HL-60 (cell line): Measurements from ENCODE around the gene VWA3B.

Experiments used
- DNase-seq, 2 experiments: peaks; one replicate each; pipeline ENCODE4 v3.0.0-alpha.2; 2010 to 2020; ENCODE audit warnings: low read depth in 1 of 2, low spot score in 1 of 2
- H3K27ac ChIP-seq: fragments of 250-450 bp; sonication (Bioruptor Pico); replicated peaks from 2 replicates; pipeline ENCODE4 v1.5.1; 2020; ENCODE audit warnings: mild to moderate bottlenecking, moderate library complexity
- H3K27me3 ChIP-seq: fragments of 250-450 bp; sonication (Bioruptor Pico); 2 replicates; pipeline ENCODE4 v1.5.1; 2021; ENCODE audit warnings: mild to moderate bottlenecking, moderate library complexity; ENCODE audit not compliant: insufficient read depth, poor library complexity, severe bottlenecking
- H3K4me3 ChIP-seq: replicated peaks from 2 replicates; pipeline ENCODE4 v1.5.1; 2011; ENCODE audit warnings: mild to moderate bottlenecking, control low read depth, low read length; ENCODE audit not compliant: insufficient read depth
- CTCF ChIP-seq: IDR thresholded peaks from one replicate; pipeline ENCODE4 v1.5.1; 2011; ENCODE audit warnings: low read length, control low read depth, inconsistent platforms; ENCODE audit not compliant: insufficient read depth
- GABPA ChIP-seq: IDR thresholded peaks from 2 replicates; pipeline ENCODE4 v1.6.1; 2012; ENCODE audit warnings: low read depth
- POLR2AphosphoS5 ChIP-seq: IDR thresholded peaks from 2 replicates; pipeline ENCODE4 v1.6.1; 2012; ENCODE audit warnings: low read depth
- REST ChIP-seq: IDR thresholded peaks from 2 replicates; pipeline ENCODE4 v1.6.1; 2012; ENCODE audit warnings: low read depth; ENCODE audit not compliant: insufficient replicate concordance
- SPI1 ChIP-seq: IDR thresholded peaks from 2 replicates; pipeline ENCODE4 v1.6.1; 2012; ENCODE audit warnings: low read depth, mild to moderate bottlenecking, borderline replicate concordance

VWA3B gene

DNA sequence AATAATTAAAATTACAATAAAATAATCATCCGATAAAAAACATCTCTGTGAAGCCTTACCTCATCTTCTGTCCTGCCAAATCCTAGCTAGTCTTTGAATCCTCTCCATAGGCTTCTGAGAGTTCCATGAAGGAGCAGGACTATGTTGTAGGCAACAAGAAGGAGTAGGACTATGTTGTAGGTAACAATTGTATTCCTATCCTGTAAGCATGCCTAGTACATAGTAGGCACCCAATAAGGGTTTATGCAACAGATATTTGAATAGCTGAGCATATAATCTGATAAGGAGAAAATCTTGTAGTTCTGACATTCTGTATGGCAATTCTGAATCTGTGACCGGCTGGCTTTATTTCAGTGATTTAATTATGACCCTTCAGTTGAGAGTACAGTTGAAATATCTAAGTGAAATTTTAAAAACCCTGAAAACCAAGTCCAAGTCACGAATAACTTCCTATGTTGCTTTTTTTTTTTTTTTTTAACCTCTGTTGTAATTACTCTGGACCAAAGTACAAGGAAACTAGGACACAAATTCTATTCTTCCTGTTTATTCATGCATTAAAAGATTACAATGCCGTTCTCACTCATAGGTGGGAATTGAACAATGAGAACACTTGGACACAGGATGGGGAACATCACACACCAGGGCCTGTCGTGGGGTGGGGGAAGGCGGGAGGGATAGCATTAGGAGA, 27.8 kb downstream of the VWA3B start:
- no peak for TF ChIP-seq POLR2AphosphoS5
- TF ChIP-seq SPI1 = no peak
- TF ChIP-seq REST = no peak
- TF ChIP-seq CTCF = no peak
- TF ChIP-seq GABPA = no peak
- DNase-seq = no peak

DNA sequence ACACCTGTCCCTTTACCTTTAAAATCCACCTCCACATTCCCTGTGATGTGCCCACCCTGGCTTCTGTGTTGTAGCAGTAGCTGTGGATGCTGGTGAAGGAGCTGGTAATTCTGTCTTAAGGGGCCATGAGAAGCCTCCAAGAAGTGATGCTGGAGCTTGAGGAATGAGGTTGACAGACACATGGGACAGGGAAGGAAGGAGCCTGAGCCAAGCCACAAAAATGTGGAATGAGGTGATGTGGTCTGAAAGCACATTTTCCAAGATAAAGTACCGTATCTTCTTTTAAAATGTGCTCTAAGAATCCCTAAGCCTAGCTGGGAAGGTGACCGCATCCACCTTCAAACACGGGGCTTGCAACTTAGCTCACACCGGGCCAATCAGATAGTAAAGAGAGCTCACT, 31.2 kb downstream of the VWA3B start:
- DNase-seq = no peak
- H3K27ac ChIP-seq = no peak overlapping the region
- no peak for TF ChIP-seq GABPA
- TF ChIP-seq CTCF = no peak
- no peak for TF ChIP-seq REST
- TF ChIP-seq SPI1 = no peak
- no peak for TF ChIP-seq POLR2AphosphoS5
- no peaks in the 10 kb centered on the region for H3K27me3 ChIP-seq
- H3K4me3 ChIP-seq = no peak overlapping the region

More for the DNA sequence above, 27.8 kb downstream of the VWA3B start:
- Histone ChIP-seq H3K27ac (no peak overlapping the region), H3K27me3 (no peaks in the 10 kb centered on the region), H3K4me3 (no peak overlapping the region)

GRCh38 chr2:98118852-98119251, 31.9 kb downstream of the VWA3B start:
- no peak for DNase-seq
- H3K27ac ChIP-seq = no peak overlapping the region
- H3K4me3 ChIP-seq = no peak overlapping the region
- H3K27me3 ChIP-seq = no peaks in the 10 kb centered on the region
- no peak for TF ChIP-seq REST
- no peak for TF ChIP-seq SPI1
